ENCODE measurements around the gene GTSF1L.
"Not testable (repeated sequence)": the region's sequence is repeated elsewhere in the genome, so short reads cannot be mapped to it uniquely, and the experiment has no call there.

The GTSF1L gene

DNA sequence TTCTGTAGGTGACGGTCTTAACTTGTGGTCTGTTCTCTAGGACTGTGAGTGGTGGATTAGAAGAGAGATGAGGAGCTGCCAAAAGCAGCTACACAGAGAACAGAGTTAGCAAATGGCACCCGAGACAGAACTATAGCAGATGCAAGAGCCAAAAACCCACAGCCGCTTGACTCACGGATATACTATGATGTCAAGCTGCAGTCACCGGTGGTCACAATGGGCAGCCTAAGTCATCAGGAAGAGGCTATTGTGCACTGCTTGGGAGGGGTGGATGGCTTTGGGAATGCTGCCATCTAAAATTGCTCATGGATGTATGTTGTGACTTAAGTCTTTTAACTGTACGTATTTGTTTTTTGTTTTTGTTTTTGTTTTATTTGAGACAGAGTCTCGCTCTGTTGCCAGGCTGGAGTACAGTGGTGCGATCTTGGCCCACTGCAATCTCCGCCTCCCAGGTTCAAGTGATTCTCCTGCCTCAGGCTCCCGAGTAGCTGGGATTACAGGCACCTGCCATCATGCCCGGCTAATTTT, at the start of gene GTSF1L:
TSS of gene GTSF1L (minus strand) at position 192 of the 528 bp plus-strand sequence. CDS start 308 bp downstream, outside the sequence.
- H3K27me3 Mint-ChIP-seq, result no peaks in the 10 kb centered on the region
- H3K27ac Mint-ChIP-seq, result no peak within 1 kb of the TSS
- no peak for DNase-seq
- H3K4me1 Mint-ChIP-seq, result peaks cover 36% of the 10 kb centered on the region
- no peak for ATAC-seq
- H3K36me3 Mint-ChIP-seq (ENCODE audit: low read depth), result no peaks in the 10 kb centered on the region
- H3K4me3 Mint-ChIP-seq, result no peak within 1 kb of the TSS
- H3K9me3 Mint-ChIP-seq, result peaks cover 10% of the 10 kb centered on the region

DNA sequence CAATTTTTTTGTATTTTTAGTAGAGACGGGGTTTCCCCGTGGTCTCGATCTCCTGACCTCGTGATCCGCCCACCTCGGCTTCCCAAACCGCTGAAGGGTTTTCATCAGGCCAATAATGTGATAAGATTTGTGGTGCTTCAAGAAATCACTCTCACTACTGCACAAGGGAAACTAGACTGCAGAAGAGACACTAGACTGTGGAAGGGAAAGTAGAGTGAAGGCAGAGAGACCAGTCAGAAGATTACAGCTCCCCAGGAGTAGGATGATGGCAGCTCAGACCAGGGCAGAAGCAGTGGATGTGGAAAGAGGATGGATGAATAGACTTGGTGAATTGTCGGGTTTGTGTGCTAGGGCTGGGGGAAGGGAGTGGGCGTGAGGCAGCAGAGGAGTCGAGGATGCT, 48.0 kb upstream of the GTSF1L start:
- H3K27me3 Mint-ChIP-seq, result peaks cover 30% of the 10 kb centered on the region
- peaks cover 3% of the 10 kb centered on the region for H3K4me1 Mint-ChIP-seq
- H3K9me3 Mint-ChIP-seq, result peaks cover 19% of the 10 kb centered on the region
- H3K27ac Mint-ChIP-seq, result peak overlapping the region; percentile 1
- H3K4me3 Mint-ChIP-seq, result no peak overlapping the region
- DNase-seq (no peak), ATAC-seq (no peak)
- peaks cover 2% of the 10 kb centered on the region for H3K36me3 Mint-ChIP-seq (ENCODE audit: low read depth)

DNA sequence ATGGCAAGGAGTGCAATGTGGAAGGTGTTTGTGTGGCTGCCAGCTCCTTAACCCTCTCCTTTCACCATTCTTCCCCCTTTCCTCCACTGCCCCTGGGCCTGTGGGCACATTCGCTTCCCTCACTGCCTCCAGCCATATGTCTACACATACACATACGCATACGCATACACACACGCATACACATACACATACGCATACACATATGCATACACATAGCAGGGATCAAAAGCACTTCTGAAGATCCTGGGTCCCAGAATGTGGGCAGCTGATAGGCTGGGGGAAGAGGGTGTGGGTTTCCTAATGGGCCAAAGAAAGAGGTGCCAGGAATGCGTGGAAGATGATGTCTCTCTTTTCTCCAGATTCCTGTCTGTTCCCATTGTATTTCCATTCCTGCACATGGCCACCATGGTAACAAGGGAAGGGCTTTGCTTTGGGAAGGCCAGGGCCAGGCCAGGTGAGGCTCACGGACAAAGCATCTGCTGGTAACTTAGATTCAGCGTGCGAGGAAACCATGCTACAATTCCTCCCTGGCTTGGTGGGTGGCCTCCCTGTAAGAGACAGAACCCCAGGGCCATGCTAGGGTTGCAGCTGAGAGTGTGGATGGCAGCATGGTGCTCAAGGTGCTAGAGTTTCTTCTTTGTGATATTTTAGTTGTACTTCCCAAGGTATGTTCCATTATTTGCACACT, 44.8 kb upstream of the GTSF1L start:
- no peak overlapping the region for H3K4me3 Mint-ChIP-seq
- no peak for ATAC-seq
- H3K9me3 Mint-ChIP-seq, result no peaks in the 10 kb centered on the region
- H3K4me1 Mint-ChIP-seq, result peaks cover 3% of the 10 kb centered on the region
- no peak overlapping the region for H3K27ac Mint-ChIP-seq
- no peak for DNase-seq
- peaks cover 41% of the 10 kb centered on the region for H3K27me3 Mint-ChIP-seq
- no peaks in the 10 kb centered on the region for H3K36me3 Mint-ChIP-seq (ENCODE audit: low read depth)

DNA sequence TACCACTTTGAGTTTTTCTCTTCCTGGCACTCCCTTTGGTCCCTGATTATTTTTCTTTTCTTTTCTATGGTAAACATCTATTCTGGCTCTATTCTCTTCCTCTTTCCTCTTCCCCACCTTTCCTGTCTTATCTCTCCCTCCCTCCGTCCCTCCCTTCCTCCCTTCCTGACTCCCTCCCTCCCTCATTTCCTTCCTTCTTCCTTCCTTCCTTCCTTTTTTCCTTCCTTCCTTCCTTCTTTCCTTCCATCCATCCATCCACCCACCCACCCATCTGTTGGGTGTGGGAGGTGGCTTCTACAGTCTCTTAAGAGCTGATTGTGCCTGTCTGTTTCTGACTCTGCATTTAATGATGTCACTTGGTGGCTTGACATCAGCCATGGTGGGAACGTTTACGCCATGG, 43.5 kb upstream of the GTSF1L start:
- H3K4me1 Mint-ChIP-seq, result peaks cover 3% of the 10 kb centered on the region
- H3K27me3 Mint-ChIP-seq, result peaks cover 42% of the 10 kb centered on the region
- H3K36me3 Mint-ChIP-seq (ENCODE audit: low read depth), result no peaks in the 10 kb centered on the region
- no peaks in the 10 kb centered on the region for H3K9me3 Mint-ChIP-seq
- no peak overlapping the region for H3K4me3 Mint-ChIP-seq
- DNase-seq (no peak), ATAC-seq (no peak)
- H3K27ac Mint-ChIP-seq, result no peak overlapping the region

DNA sequence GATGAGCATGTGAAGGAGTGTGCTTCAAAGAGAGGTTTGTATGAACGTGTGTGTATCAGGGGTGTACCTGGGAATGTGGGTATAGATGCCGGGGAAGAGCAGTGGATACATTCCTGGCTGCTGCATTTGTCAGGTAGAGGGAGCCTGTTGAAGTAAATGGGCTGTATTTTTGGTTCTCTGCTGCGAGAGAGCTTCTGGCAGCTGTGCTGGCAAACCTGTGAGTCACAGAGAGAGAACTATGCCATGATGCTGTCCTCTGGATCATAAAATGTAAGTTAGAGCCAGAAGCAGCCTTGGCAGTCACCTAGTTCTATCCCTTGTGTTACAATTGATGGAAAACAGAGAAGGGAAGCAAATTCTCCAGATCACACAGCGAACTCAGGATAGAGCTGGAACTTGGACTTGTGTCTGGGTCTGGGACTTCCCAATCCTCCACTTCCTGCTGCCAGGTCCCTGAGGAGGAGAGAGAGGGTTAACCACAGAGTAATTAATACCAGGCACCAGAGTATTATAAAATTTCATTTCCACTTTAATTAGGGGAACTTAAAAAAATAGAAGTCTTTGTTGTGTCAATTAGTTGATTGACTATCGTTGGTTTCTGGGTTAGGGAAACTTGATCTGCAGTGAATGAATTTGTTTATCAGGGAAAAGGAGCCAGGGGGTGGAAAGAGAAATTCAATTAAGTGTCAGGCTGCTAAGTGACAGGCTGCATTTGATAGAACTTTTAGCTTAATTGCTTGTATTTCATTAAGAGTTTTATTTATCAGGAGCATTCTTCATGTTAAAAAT, 41.1 kb upstream of the GTSF1L start:
- Mint-ChIP-seq H3K4me1 (no peaks in the 10 kb centered on the region), H3K27ac (no peak overlapping the region), H3K27me3 (peaks cover 24% of the 10 kb centered on the region), H3K4me3 (no peak overlapping the region), H3K36me3 (ENCODE audit: low read depth) (no peaks in the 10 kb centered on the region), H3K9me3 (no peaks in the 10 kb centered on the region)
- DNase-seq, result no peak
- ATAC-seq, result no peak

DNA sequence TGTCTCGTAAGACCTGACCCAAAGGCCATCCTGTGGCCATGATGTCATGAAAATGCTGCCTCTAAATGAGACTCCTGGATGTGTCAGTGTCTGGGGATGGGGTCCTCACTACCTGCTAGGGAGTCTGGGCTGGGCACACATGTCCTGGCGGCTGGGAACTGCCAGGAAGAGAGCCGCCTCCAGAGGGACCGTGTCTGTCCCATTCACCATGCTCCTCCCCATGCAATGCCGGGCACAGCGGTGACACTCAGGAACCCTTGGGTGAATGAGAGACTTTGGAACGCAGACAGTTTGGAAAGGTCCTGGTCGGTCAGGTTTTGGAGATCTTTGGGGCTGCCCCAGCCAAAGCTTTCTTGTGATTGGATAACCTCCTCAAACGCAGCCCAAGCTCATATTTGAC, 40.1 kb upstream of the GTSF1L start:
- DNase-seq, result no peak
- Mint-ChIP-seq H3K9me3 (no peaks in the 10 kb centered on the region), H3K27ac (no peak overlapping the region), H3K4me3 (no peak overlapping the region), H3K4me1 (no peaks in the 10 kb centered on the region), H3K27me3 (peaks cover 23% of the 10 kb centered on the region), H3K36me3 (ENCODE audit: low read depth) (no peaks in the 10 kb centered on the region)
- ATAC-seq, result no peak

DNA sequence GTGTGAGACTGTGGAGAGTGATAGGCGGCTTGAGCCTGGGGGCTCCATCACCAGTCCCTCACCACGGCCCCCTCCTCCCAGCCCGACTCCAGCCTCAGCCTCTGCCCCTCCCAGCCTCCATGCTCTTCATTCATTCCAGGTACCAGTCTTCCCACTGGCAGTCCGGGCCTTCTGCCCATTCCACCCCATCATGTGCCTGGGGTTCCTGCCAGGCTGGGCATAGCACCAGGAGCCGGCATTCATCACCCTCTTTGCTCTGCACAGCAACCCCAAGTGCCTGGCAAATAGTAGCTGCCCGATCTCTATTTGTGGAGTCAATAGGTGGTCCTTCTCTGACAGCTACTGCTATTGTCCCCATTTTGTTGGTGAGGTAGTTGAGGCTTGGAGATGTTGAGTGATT, 39.6 kb upstream of the GTSF1L start:
- Mint-ChIP-seq H3K36me3 (ENCODE audit: low read depth) (no peaks in the 10 kb centered on the region), H3K4me3 (no peak overlapping the region)
- ATAC-seq, result no peak

DNA sequence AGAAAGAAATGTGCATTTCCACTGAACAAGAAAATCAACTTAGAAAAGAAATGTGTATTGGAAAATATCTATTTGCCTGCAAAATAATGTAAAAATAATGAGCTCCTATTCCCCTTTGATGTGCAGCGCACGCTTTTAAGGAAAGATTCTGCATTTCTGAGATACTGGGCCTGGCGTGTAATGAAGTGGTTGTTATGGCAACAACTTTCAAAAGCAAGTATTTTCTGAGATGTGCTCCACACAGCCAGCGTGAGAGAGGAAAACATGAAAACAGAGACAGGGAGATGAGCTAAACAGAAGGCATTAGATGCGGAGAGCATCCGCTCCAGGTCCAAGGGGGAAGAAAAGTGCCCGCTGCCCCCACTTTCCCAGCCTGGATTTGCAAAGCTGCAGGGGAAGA, 39.1 kb upstream of the GTSF1L start:
- H3K27ac Mint-ChIP-seq, result no peak overlapping the region
- H3K27me3 Mint-ChIP-seq, result peaks cover 20% of the 10 kb centered on the region
- no peaks in the 10 kb centered on the region for H3K9me3 Mint-ChIP-seq
- H3K4me1 Mint-ChIP-seq, result no peaks in the 10 kb centered on the region
- no peaks in the 10 kb centered on the region for H3K36me3 Mint-ChIP-seq (ENCODE audit: low read depth)
- H3K4me3 Mint-ChIP-seq, result no peak overlapping the region
- no peak for ATAC-seq
- DNase-seq, result no peak

More for the DNA sequence above, 39.6 kb upstream of the GTSF1L start:
- no peaks in the 10 kb centered on the region for H3K4me1 Mint-ChIP-seq
- H3K27me3 Mint-ChIP-seq, result peaks cover 22% of the 10 kb centered on the region
- no peaks in the 10 kb centered on the region for H3K9me3 Mint-ChIP-seq
- no peak for DNase-seq
- H3K27ac Mint-ChIP-seq, result no peak overlapping the region

DNA sequence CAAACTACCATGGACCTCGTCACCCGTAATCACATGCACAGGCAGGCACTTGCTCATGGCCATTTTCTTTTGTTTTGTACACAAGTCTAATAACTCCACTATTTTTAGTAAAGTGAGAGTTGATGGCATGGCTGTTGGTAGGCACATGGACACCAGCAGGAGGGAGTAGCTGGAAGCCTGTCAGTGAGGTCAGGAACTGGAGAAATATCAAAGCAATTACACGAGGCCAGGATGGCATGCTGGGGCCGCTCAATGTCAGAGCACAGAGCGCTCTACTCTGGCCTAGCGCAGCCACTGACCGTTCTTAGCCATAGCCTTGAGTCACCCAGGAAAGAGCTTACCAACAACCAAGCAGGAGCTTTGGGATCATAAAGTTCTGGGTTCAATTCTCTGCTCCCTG, 36.1 kb upstream of the GTSF1L start:
- no peaks in the 10 kb centered on the region for H3K36me3 Mint-ChIP-seq (ENCODE audit: low read depth)

DNA sequence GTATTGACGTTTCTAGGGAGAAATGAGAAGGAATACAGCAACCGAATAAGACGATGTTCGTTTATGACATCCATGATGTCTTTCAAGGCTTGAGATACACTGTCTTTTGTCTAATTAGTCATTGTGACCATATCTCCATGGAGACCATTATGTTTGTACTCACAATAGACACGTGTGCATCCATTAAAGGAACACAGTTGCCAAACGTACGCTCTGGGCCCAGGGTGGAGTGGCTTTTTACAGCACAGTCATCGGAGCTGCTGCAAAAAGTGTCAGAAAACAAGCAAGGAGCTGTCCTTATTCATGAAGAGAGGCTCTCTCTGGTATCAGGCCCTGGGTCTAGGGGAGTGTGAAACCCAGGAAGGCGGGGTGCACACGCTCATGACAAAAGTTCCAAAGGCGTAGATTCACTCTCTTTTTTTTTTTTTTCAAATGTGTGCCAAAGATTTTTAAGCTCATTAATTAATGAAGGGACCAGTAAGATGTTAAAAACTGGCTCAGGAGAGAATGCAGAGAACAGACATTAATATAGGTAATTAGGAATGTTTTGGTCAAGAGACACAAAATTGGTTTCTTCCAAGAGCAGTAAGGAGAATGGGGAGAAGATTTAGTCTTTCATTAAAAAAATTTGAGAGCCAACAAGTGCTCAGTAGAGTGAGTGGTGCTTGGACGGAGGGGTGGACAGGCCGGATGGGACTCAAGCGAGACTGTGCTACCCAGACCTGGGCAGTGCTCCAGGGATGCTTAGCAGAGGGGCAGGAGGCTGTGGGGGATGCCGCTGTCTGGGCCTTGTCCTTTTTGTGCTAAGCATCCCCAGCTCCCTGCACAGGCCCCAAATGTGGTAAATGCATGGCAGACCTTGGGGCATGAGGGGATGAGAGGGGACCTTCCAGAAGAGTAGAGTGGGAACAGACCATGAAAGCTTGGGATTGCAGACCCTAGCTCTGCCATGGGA, 34.9 kb upstream of the GTSF1L start:
- no peaks in the 10 kb centered on the region for H3K9me3 Mint-ChIP-seq
- H3K27ac Mint-ChIP-seq, result no peak overlapping the region
- H3K4me1 Mint-ChIP-seq, result peaks cover 12% of the 10 kb centered on the region
- DNase-seq (no peak), ATAC-seq (no peak)
- H3K27me3 Mint-ChIP-seq, result peaks cover 1% of the 10 kb centered on the region
- no peak overlapping the region for H3K4me3 Mint-ChIP-seq
- H3K36me3 Mint-ChIP-seq (ENCODE audit: low read depth), result no peaks in the 10 kb centered on the region

More for the DNA sequence above, 36.1 kb upstream of the GTSF1L start:
- no peak for ATAC-seq
- H3K27ac Mint-ChIP-seq, result no peak overlapping the region
- DNase-seq, result no peak
- H3K27me3 Mint-ChIP-seq, result peaks cover 10% of the 10 kb centered on the region
- H3K4me1 Mint-ChIP-seq, result peaks cover 6% of the 10 kb centered on the region
- H3K9me3 Mint-ChIP-seq, result no peaks in the 10 kb centered on the region
- no peak overlapping the region for H3K4me3 Mint-ChIP-seq

DNA sequence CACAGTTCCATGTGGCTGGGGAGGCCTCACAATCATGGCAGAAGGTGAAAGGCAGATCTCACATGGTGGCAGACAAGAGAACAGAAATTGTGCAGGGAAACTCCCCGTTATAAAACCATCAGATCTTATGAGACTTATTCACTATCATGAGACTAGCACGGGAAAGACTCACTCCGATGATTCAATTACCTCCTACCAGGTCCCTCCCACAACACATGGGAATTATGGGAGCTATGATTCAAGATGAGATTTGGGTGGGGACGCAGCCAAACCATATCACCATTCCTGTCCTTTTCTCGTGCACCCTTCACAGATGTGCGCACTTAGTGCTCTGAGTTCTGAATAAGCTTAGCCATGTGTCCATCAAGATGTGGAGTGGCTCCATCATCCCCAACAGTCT, 31.1 kb upstream of the GTSF1L start:
- H3K4me3 Mint-ChIP-seq; DNase-seq; H3K27ac Mint-ChIP-seq; H3K36me3 Mint-ChIP-seq (ENCODE audit: low read depth); ATAC-seq; H3K27me3 Mint-ChIP-seq; H3K9me3 Mint-ChIP-seq: not testable (repeated sequence)
- peaks cover 17% of the 10 kb centered on the region for H3K4me1 Mint-ChIP-seq

DNA sequence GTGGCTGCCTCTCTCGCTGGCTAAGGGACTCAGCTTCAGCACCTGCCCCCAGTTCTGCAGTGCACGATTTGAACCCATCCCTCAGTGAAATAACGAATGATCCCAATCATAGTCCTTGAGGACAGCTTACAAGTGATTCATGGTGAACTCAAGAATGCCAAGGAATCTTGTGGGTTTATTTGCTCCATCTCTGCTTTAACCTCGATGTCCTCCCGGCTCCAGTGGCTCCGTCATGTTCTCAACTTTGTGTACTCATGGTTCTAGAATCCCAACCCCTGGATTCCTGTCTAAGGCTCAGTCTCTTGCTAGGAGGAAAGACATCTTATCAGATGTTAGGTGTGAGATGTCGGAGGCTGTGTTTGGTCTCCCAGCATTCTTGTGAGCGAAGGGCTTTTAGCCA, 29.0 kb upstream of the GTSF1L start:
- no peak for DNase-seq
- Mint-ChIP-seq H3K36me3 (ENCODE audit: low read depth) (peaks cover 14% of the 10 kb centered on the region), H3K4me1 (peaks cover 37% of the 10 kb centered on the region), H3K27me3 (no peaks in the 10 kb centered on the region), H3K27ac (no peak overlapping the region), H3K4me3 (no peak overlapping the region), H3K9me3 (peaks cover 5% of the 10 kb centered on the region)
- no peak for ATAC-seq

DNA sequence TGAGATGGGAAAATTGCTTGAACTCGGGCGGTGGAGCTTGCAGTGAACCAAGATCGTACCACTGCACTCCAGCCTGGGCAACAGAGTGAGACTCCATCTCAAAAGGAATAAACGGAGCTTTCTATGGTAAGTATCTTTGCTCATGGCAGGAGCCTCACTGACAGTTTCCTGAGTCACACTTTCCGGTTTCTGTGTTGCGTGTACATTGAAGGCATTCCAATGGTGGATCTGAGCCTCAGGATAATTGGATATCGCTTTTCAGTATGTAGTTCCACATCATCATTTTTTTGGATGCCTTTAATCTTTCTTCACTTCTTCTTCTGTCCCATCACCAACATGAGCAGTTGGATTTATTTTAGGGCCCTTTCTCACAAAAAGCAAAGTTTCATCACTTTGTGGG, 28.6 kb upstream of the GTSF1L start:
- no peaks in the 10 kb centered on the region for H3K27me3 Mint-ChIP-seq
- ATAC-seq (no peak), DNase-seq (no peak)
- H3K4me3 Mint-ChIP-seq, result no peak overlapping the region
- H3K36me3 Mint-ChIP-seq (ENCODE audit: low read depth), result peaks cover 14% of the 10 kb centered on the region
- H3K9me3 Mint-ChIP-seq, result peaks cover 5% of the 10 kb centered on the region
- H3K4me1 Mint-ChIP-seq, result peaks cover 42% of the 10 kb centered on the region
- no peak overlapping the region for H3K27ac Mint-ChIP-seq

DNA sequence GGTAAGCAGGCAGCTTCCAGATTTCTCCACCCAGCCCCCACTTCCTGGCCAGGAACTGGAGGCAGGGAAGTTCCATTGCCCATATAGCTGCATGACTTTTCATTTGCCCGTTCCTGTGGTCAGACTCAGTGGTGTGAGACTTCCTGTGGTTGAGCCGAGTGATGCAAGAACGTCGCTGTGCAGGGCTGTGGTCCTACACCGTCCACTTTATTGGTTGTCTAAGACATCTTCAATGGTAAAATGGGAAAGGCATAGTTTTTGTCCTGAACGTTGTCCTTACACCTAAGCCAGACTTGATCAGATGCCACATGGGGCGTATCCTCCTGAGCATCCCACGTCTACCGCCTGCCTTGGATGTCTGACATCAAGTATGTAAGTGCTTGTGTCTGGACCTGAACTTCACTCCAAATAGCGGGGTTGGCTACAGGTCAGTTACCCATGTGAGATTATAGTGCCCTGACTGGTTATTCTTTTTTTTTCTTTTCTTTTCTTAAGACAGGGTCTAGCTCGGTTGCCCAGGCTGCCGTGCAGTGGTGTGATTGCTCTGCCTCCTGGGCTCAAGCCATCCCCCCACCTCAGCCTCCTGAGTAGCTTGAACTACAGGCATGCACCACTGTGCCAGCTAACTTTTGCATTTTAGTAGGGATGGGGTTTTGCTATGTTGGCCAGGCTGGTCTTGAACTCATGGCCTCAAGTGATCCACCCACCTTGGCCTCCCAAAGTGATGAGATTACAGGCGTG, 25.9 kb upstream of the GTSF1L start:
- Mint-ChIP-seq H3K27ac (peak overlapping the region; percentile 99), H3K4me1 (peaks cover 45% of the 10 kb centered on the region), H3K9me3 (peaks cover 5% of the 10 kb centered on the region), H3K27me3 (peaks cover 1% of the 10 kb centered on the region), H3K36me3 (ENCODE audit: low read depth) (peaks cover 14% of the 10 kb centered on the region), H3K4me3 (peak overlapping the region; percentile 30)
- peak; percentile 67 for DNase-seq
- peak; percentile 23 for ATAC-seq

All from activated naive CD8-positive, alpha-beta T cell treated with anti-CD3 and anti-CD28 coated beads, Interleukin-2, amount 50 U/mL, for 24 hours (primary cell).